ENCODE measurements around the gene NTRK2. TPM values are rescaled to one million over a fixed set of nuclear protein-coding genes. Genes with fewer than 3 reads are reported as not detected.
"Not testable (repeated sequence)": the region's sequence is repeated elsewhere in the genome, so short reads cannot be mapped to it uniquely, and the experiment has no call there.

The NTRK2 gene
- total RNA-seq, 1 experiment from 2014 or later: not detected

DNA sequence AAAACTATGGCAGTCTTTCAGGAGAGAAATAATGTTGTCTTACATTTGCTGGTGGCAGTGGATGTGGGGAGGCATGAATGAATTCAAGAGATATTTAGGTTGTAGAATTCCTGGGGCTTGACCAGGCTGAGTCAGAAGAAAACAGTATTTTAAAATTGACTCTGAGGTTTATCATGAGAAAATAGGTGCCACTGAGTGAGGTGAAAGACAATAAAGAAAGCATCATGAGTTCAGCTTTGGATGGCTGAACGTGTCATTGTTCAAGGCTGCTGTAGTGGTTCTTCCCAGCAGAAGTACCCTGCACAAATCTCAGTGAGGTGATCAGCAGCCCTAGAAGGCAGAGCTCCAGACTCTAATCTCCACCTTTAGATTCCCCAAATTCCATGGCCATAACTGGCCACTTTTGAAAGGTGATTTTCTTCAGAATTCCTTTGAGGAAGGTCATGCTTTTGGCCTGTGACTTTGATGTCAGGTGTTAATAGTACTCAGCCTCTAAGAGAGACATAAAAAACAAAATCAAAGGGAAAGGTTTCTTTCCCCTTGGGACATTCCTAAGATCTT is 395.4 kb downstream of the NTRK2 start:
- no peak for DNase-seq (ENCODE audit: low spot score)

- no peak for DNase-seq (ENCODE audit: low spot score)
Measured at GRCh38 chr9:85067792-85068191, 398.3 kb downstream of the NTRK2 start.

- not testable (repeated sequence) for DNase-seq (ENCODE audit: low spot score)
Measured at GRCh38 chr9:85069421-85069820, 399.9 kb downstream of the NTRK2 start.
